Smooth muscle cell (in vitro differentiated cells): ENCODE results near the gene NTM. TPM values are rescaled to one million over a fixed set of nuclear protein-coding genes. Genes with fewer than 3 reads are reported as not detected.
A peak's percentile ranks its signal among the peaks of the same experiment; 100 is the strongest.

Experiments used
- DNase-seq: peaks from one replicate; lab custom pipeline; 2025; ENCODE audit not compliant: unreplicated experiment; lab: John Stamatoyannopoulos, UW
- H2AFZ ChIP-seq: fragments of 200-600 bp; sonication (generic); 2 replicates; pipeline ENCODE4 v1.6.0; 2016; ENCODE audit warnings: antibody characterized with exemption, low read depth, mild to moderate bottlenecking
- H3F3A ChIP-seq: fragments of 200-600 bp; sonication (generic); 2 replicates; pipeline ENCODE4 v1.6.0; 2017; ENCODE audit warnings: antibody characterized with exemption, low read depth
- H3K27ac ChIP-seq: fragments of 200-600 bp; sonication (generic); 2 replicates; pipeline ENCODE4 v1.5.1; 2016; ENCODE audit warnings: low read depth, mild to moderate bottlenecking
- H3K27me3 ChIP-seq: fragments of 200-600 bp; sonication (generic); 2 replicates; pipeline ENCODE4 v1.6.1; 2016; ENCODE audit warnings: low read depth, mild to moderate bottlenecking
- H3K36me3 ChIP-seq: fragments of 200-600 bp; sonication (generic); 2 replicates; pipeline ENCODE4 v1.5.1; 2016; ENCODE audit warnings: low read depth
- H3K4me1 ChIP-seq: fragments of 200-600 bp; sonication (generic); 2 replicates; pipeline ENCODE4 v1.5.1; 2016; ENCODE audit warnings: low read depth
- H3K4me2 ChIP-seq: fragments of 200-600 bp; sonication (generic); 2 replicates; pipeline ENCODE4 v1.6.0; 2016; ENCODE audit warnings: mild to moderate bottlenecking
- H3K4me3 ChIP-seq: fragments of 200-600 bp; sonication (generic); 2 replicates; pipeline ENCODE4 v1.5.1; 2016; ENCODE audit warnings: mild to moderate bottlenecking
- H3K79me2 ChIP-seq: fragments of 200-600 bp; sonication (generic); 2 replicates; pipeline ENCODE4 v1.6.0; 2016; ENCODE audit warnings: low read depth, mild to moderate bottlenecking
- H3K9ac ChIP-seq: fragments of 200-600 bp; sonication (generic); 2 replicates; pipeline ENCODE4 v1.6.0; 2016; ENCODE audit warnings: low read depth
- H3K9me3 ChIP-seq: fragments of 200-600 bp; sonication (generic); replicated peaks from 2 replicates; pipeline ENCODE4 v1.5.1; 2016; ENCODE audit warnings: low read depth
- H4K20me1 ChIP-seq: fragments of 200-600 bp; sonication (generic); 2 replicates; pipeline ENCODE4 v1.6.0; 2016; ENCODE audit warnings: low read depth
- WGBS: methylation state at CpG from one replicate; pipeline ENCODE4 v1.1.7; 2016; ENCODE audit warnings: low lambda C conversion rate; 5-methylcytosine and 5-hydroxymethylcytosine counted together
- polyA plus RNA-seq: library from polyadenylated mRNA; unstranded; fragments of >200 nt; fragmentation: Nextera tagmentation; extraction: Ambion mirVana; gene quantifications from 2 replicates; pipeline ENCODE4 v1.2.1, GENCODE V29; 2016
- total RNA-seq: library from RNA; depleted of rRNA; stranded (reverse); fragments of >200 nt; gene quantifications from 2 replicates; pipeline ENCODE4 v1.2.3, GENCODE V29; 2014
- TF ChIP-seq, protein P1 (sequence below): fragments of 200-600 bp; sonication (generic); IDR thresholded peaks from 2 replicates; pipeline ENCODE4 v1.5.1; 2017; ENCODE audit warnings: borderline replicate concordance, mild to moderate bottlenecking, antibody characterized with exemption; ENCODE audit not compliant: insufficient read depth, poor library complexity, severe bottlenecking

NTM gene
- total and polyA plus RNA-seq, 2 experiments from 2014 or later = 68.9 to 123 TPM

DNA sequence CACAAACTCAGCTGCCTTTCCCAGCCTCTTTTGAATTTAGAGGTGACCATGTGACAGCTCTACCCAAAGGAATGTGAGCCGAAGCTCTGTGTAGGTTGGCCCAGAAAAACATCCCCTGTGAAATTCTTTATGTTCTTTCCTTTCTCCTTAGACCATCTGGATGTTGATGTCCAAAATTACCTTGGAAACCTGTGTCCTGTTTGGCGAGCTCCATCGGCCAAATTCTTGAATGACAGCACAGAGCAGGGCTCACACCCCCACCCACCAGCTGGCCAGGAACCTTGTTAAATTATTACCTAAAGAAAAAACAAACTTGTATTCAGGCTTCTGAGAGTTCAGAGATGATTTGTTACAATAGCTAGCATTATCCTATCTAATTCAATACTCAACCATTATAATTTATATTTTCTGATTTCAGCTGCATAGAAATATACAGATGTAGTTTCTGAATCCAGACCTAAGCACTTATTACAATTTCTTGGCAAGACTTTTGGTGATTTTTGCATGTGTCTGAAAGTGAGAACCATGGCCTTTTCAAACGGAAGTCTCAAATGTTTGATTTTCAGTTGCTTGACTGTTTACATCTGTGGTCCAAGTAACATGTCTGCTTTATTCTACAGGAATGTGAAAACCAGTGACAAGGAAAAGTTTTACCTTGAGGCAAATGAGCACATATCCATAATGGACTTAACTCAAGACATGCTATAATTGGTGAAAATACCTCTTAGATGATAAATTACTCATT is 554.2 kb downstream of the NTM start:
- H3K79me2 ChIP-seq = no peaks in the 10 kb centered on the region
- no peaks in the 10 kb centered on the region for H3F3A ChIP-seq
- no peak overlapping the region for H3K9ac ChIP-seq
- no peak overlapping the region for H2AFZ ChIP-seq
- H3K4me1 ChIP-seq = peaks cover 9% of the 10 kb centered on the region
- H3K4me3 ChIP-seq = no peak overlapping the region
- H4K20me1 ChIP-seq = peaks cover 31% of the 10 kb centered on the region
- peak overlapping the region; percentile 67 for H3K27ac ChIP-seq
- H3K9me3 ChIP-seq = no peaks in the 10 kb centered on the region
- peaks cover 5% of the 10 kb centered on the region for H3K27me3 ChIP-seq
- WGBS = 68% methylated on average over 4 of the region's 4 CpGs
- DNase-seq = no peak
- no peaks in the 10 kb centered on the region for H3K36me3 ChIP-seq
- TF ChIP-seq, protein P1, sequence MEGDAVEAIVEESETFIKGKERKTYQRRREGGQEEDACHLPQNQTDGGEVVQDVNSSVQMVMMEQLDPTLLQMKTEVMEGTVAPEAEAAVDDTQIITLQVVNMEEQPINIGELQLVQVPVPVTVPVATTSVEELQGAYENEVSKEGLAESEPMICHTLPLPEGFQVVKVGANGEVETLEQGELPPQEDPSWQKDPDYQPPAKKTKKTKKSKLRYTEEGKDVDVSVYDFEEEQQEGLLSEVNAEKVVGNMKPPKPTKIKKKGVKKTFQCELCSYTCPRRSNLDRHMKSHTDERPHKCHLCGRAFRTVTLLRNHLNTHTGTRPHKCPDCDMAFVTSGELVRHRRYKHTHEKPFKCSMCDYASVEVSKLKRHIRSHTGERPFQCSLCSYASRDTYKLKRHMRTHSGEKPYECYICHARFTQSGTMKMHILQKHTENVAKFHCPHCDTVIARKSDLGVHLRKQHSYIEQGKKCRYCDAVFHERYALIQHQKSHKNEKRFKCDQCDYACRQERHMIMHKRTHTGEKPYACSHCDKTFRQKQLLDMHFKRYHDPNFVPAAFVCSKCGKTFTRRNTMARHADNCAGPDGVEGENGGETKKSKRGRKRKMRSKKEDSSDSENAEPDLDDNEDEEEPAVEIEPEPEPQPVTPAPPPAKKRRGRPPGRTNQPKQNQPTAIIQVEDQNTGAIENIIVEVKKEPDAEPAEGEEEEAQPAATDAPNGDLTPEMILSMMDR = no peak
- peak overlapping the region; percentile 58 for H3K4me2 ChIP-seq

- peaks cover 41% of the 10 kb centered on the region for H4K20me1 ChIP-seq
- 95% methylated on average over 4 of the region's 4 CpGs for WGBS
- no peaks in the 10 kb centered on the region for H3K79me2 ChIP-seq
- no peak overlapping the region for H3K4me3 ChIP-seq
- DNase-seq = no peak
- no peak overlapping the region for H2AFZ ChIP-seq
- no peak overlapping the region for H3K9ac ChIP-seq
- peaks cover 9% of the 10 kb centered on the region for H3K4me1 ChIP-seq
- H3K27me3 ChIP-seq = no peaks in the 10 kb centered on the region
- TF ChIP-seq, protein P1 = no peak
- H3K9me3 ChIP-seq = no peaks in the 10 kb centered on the region
- H3K36me3 ChIP-seq = no peaks in the 10 kb centered on the region
- H3K27ac ChIP-seq = no peak overlapping the region
- H3F3A ChIP-seq = no peaks in the 10 kb centered on the region
- no peak overlapping the region for H3K4me2 ChIP-seq
Measured at GRCh38 chr11:131925829-131926228, 555.4 kb downstream of the NTM start.

GRCh38 chr11:131928992-131929391 is 558.6 kb downstream of the NTM start:
- no peaks in the 10 kb centered on the region for H3F3A ChIP-seq
- H3K9me3 ChIP-seq = no peaks in the 10 kb centered on the region
- H3K4me3 ChIP-seq = no peak overlapping the region
- no peak overlapping the region for H3K9ac ChIP-seq
- no peak overlapping the region for H3K27ac ChIP-seq
- WGBS = 88% methylated on average over 11 of the region's 11 CpGs
- no peak for DNase-seq
- no peak overlapping the region for H3K4me2 ChIP-seq
- peaks cover 17% of the 10 kb centered on the region for H3K27me3 ChIP-seq
- TF ChIP-seq, protein P1 = no peak
- H3K36me3 ChIP-seq = no peaks in the 10 kb centered on the region
- no peaks in the 10 kb centered on the region for H3K79me2 ChIP-seq
- H2AFZ ChIP-seq = no peak overlapping the region
- H3K4me1 ChIP-seq = peaks cover 9% of the 10 kb centered on the region
- H4K20me1 ChIP-seq = peaks cover 39% of the 10 kb centered on the region
